Measurements from ENCODE around the gene KCNAB1.

Gene KCNAB1

DNA sequence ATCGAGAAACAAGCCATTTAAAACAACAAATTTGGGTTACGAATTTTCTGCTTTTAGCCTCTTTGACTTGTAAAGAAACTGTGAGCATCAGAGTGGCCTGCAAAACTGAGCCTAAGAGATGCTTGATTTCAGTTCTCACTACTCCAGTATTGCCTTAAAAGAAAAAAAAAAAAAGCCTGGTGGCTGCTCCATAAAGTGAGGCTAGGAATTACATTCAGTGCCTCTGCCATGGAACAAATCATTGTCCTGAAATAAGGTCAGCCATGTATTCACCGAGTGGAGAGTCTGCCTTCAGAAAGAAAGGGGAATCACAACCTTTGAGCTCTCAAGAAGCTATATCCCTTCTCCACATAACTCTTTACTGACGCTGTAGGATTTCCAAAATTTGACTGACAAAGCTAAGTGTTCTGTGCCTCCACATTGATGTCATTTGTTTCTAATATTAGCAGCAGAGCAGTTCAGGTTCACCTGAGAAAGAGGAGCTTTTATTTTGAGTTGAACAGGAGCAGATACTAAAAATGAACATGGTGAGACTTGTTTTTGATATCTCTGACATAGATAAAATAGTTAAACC is 297.3 kb downstream of the KCNAB1 start:
- no peak for DNase-seq

DNA sequence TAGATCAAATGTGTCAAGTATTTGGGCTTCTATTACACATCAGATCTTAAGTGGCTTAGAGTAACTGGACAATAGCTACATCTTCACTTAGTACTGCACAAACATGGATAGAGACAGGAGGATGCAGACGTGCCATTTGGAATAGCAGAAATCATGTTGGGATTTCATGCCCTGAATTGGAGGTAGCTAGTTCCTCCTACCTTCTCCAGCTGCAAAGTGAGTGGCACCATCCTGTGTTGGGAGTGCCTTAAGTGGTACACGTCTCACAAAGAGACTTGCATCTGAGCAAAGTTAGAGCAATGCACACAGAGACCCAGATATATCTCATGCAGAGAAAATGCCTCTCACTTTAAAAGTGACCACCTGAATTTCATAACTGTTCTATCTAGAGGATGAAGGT is 298.1 kb downstream of the KCNAB1 start:
- DNase-seq, result no peak

DNA sequence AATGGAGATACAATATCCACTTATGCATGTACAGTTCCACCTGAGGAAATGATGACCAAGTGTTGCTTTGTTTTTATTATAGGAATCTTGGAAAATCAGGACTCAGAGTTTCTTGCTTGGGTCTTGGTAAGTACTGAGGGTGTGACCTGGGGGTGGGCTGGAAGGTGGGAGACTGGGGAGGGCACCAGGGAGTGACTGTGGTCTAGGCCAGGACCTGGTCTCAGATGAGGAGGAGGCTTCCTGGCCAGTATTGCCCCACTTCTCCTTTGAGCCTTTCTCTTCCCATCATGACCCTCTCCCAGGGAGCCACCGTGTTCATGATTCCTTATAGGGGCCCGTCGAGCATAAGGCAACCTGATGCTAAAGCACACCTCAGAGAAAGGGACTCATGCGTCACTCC is 301.2 kb downstream of the KCNAB1 start:
- no peak for DNase-seq

DNA sequence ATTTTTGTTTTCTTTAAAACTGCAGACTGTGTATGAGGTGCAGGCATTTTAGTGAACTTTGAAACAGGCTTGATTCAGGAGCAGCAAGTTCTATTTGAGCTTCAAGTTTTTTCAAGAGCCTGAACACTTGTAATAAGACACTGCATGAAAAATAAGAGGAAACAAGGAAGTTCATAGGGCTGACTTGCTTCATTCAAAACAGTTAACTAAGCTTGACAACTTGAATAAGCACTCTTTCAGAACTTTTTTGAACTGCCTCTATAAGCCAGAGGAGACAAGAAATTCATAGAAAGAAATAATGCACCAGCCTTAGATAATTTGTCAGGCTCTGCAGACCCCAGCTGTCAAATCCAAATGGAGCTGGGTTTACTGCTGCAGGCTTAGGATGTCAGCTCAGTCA is 304.4 kb downstream of the KCNAB1 start:
- no peak for DNase-seq

DNA sequence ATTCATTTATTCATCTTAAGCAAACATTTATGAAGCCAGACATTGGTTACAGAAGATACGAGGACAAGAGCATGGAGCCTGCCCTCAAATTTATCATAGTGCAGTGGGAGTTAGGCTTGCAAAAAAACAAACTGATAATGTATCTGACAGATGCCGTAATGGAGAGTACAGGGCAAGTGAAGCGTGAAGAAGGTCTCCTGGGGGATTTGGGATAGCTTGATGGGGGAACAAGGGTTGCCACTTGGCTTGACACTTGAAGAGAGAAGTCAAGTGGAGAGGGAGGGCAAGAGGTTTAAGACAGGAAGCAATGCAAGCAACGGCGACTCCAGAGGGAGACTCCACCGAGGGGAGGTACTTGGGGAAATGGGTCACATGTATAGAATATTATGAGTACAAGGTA is 305.3 kb downstream of the KCNAB1 start:
- no peak for DNase-seq

DNA sequence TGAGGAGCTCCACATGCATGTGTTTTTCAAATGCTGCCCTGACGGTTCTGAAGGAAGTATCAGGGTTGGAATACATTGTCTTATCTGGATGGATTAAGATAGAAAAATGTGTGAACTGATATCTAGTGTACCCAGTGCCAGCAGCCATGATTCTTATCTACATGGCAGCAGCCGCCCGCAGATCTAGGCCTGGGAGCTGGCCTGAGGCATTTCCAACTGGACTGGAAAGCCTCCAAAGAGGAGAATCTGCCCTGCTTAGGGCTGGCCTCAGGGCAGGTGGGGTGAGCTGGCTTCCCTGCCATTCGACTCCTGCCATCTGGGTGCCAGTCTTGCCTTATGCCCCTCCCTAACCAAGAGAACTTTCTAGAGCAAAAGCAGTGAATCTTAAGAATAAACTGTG is 308.7 kb downstream of the KCNAB1 start:
- DNase-seq, result no peak

DNA sequence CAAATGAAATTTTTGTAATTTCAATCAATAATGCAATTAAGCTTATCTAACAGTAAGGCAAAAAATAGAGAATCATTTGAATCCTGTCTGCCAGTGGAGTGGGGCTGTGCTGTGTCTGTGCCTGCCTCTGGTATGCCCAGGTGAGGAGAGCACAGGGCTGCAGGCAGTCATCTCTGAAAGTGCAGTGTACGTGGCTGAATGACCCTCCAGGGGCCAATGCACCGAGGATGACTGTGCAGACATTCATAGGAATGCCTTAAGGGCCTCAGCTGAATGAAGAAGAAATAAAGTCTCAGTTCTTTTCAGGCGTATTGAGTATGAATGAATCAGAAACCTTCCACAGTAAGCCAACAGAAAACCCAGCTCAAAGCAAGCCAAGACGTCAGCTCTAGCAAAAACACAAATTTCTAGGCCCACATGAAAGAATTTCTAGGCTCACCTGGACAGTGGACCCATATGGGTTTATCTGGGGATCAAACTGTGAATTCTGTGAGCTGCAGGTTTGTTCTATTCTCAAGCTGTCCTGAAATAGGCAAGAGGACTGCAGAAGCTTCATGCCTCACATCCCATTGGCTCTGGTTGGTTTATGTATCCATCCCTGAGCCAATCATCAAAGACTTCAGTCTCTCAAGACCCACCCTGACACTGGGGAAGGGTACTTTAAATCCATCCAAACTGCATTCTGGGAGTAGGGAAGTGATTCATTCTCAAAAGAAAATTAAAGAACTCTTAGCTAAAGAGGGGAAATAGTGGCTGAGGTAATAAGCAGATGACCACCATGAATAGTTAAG is 311.2 kb downstream of the KCNAB1 start:
- no peak for DNase-seq

DNA sequence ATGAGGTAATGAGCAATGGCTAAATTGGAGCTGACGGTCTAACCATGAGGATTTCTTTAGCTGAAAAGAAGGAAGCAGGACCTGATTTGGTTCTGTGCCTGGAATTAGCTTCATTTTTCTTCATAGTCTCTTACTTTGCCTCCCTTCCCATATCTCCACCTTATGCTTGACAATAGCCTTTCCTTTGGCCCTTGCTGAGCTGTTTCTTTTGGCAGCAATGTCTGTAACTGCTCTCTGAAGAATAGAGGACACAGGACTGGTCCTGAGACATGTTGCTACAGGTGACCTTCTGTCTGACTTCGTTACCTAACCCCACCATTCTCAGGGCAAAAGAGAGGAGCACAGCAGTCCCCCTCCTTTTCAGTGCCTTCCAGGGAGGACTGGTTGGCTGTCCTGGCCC is 312.2 kb downstream of the KCNAB1 start:
- DNase-seq, result no peak

DNA sequence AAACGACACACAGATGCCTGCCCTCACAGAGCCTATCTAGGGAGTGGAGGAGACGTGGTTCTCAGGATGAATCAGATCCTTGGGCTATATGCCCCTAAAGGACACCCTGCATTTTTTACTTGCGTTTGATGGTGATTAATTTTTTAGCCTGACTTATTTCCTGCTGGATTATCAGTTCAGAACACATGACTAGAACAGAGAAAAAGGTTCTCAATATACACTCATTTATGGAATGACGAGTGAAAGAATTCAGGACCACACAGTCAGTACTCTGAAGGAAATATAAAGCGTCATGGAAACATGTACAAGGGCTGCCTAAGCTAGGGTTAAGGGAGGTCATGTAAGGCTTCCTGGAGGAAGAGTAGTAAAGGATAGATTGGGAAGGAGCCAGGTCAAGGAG is 312.8 kb downstream of the KCNAB1 start:
- DNase-seq, result no peak

DNA sequence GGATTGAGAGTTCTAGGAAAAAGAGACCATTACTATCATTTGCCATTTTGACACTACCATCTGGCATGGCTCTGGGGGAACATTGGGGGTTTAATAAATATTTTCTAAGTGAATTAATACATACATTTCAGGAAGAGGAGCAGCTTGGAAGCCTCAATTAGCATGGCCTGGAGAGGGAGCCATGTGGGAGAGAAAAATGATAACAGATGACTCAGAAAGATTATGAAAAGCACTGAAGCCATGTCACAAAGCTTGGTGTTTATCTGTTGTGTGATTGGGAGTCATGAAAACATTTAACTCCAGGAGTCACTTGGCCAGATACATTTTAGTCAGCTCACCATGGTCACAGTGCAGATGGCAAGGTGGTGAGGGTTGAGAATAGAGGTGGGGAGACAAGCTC is 313.5 kb downstream of the KCNAB1 start:
- DNase-seq, result no peak

DNA sequence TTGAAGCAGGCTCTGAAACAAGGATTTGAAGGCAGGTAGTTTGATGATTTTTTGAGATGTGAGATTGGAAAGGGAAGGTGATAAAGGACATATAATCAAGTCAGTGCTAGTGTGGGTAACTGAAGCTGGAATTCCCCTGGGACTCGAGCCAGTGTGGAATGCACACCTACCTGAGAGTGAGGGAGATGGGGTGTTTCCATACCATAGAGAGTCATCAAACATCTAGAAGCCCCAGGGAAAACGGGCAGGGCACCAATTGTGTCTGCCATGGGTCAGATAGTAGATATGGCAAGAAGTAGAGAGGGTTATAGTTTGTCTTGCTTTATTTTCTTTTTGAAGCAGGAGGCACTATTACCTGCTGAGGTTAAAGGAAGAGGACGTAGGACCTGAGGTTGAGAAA is 314.5 kb downstream of the KCNAB1 start:
- no peak for DNase-seq

DNA sequence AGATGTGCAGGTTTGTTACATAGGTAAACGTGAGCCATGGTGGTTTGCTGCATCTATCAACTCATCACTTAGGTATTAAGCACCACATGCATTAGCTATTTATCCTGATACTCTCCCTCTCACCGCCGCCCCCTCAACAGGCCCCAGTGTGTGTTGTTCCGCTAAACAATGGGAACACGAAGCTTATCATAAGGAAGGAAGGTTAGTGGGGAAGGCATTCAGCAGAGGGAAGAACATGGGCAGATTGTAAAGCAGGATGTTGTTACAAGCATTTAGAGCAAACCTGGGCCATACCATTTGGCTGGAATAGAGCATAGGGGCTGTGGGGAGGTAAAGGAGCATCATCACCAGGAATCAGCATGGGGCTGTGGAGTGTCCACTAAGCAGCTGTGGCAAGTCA is 322.7 kb downstream of the KCNAB1 start:
- no peak for DNase-seq

DNA sequence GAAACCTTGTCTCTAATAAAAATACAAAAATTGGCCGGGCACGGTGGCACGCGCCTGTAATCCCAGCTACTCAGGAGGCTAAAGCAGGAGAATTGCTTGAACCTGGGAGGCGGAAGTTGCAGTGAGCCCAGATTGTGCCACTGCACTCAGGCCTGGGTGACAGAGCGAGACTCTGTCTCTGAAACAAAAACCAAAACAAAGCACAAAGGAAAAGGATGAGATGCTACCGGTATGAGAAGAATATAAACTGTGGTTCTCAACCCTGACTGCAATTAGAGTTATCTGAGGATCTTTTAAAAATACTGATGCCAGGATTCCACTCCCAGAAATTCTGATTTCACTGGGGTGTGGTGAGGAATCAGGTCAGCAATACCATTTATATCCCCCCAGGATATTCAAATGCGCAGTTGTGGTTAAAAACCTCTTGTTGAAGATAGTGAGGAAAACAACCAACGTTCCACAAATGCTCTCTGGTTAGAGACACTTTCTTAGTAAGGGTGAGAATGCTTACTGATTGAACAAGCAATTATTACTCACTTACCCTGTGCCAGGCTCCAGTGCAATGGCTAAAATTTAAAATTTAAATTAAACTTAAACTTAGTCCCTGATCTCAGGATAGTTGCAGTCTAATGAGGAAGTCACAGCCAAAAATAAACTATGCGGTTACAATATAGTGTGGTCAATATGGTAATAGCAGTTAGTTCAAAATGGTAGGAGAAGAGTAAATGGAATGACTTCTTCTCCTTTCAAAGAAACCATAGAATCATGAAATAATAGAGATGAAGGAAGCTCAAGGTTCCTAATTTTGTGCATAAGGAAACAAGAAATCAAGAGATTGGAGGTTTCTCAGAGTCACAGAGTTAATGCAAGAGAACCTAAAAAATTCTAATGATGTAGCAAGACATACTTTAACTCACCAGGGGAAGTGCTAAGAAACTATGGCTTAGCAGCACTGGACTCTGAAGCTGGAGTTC is 325.0 kb downstream of the KCNAB1 start:
- no peak for DNase-seq

DNA sequence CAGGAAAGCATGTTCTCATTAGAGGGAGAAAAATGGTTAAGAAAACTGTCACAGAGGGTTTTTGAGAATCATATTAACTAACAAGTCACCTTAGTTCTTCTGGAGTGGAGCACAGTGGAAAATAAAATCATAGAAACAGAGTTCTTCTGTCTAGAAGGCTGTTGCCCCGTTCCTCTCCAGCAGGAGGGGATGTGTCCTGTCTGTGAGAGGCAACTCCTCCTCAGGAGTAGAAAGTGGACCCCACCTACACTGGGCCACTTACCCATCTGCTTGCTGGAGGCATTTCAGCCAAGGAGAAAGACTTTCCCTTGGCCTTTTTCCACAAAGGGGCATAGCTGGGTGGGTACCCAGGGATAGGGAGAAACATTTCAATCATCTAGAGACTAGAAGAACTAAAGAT is 327.9 kb downstream of the KCNAB1 start:
- DNase-seq, result peak; percentile 72

DNA sequence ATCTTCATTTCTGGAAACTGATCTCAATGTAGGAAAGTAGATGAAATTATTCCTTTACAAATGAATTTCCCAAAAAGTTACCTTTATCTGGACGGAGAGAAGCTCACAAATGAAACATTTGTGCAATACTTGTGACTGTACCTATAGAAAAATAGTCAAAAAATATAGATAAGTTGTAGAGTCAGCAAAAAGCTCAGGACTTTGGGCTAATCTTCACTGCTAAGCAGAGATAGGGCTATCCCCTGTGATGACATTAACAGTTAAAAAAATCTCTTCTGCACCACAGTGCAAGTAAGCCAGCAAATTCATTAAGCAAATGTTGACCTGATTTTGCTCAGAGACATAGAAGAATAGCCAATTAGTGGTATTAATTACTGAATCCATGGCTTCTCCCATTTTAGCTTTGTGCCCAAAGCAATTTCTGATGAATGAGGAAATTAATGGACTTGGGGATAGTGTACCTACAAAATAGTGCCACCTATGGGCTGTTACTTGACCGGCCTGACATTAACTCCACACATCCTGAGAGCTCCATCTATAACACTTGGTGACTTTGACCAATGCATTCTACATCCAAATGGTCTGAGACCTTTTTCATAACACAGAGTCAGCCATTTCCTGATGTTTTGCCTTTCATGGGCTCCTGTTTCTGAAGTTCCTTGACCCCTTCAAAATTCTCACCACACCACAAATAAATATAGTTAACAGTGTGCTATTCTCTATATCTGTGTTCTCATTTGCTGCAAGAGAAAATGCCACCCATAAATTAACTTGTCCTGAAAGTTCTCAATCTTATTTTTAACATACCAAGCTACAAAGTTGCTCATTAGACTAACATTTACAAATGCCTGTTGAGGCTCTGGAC is 329.6 kb downstream of the KCNAB1 start:
- no peak for DNase-seq

DNA sequence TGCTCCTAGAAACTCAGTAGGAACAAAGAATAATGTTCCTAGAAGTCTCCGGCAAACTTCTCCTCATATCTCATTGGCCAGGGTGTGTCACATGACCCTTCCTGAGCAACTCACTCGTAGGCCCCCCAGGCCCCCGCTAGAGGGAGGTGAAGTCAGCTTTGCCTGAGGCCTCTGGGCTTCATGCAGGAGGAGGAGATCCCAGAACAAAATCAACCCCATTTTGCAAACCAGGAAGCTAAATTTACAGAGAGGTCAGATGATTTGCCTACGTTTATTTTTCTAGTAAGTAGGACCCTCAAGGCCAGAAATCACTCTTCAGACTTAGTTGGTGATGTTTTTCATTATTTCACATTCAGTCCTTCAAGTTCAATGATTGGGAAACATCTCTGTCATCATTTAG is 335.5 kb downstream of the KCNAB1 start:
- no peak for DNase-seq

DNA sequence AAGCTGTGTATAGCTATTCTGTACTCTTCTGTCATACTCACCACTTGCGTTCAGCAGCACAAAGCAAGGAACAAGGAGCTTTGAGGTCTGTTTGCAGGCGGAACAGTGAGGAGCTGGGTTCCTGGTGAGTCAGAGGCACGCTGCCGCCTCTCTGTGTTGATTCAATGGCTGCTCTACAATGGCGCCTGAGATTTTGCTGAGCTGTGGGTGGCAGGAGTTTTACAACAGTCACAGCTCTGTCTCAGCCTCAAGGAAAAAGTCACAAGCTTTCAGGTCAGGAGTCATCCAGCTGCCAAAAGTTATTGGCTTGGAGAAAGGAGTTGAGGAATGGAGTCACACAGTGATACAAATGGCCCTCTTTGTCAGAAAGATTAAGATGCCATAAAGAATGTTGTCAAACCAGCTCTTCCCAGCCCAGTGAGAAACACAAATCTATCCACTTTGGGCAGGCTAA is 336.4 kb downstream of the KCNAB1 start:
- DNase-seq, result no peak

DNA sequence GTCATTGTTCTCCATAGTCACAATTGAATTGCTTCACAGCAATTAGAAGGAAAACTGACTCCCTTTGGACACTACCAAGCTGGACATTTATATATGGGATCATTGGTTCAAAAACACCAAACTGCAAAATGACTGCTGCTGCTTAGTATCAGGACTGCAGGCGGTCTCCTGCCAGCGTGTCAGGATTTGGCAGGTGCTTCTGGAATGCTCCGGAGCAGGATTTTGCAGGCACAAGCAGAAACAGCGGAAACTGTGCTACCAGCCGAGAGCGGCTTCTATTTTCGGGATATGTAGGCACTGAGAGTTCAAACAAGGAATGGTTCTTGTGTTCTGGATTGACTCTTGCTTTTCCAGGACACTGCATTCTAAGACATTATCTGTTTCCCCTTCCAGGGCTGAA is 339.1 kb downstream of the KCNAB1 start:
- no peak for DNase-seq

DNA sequence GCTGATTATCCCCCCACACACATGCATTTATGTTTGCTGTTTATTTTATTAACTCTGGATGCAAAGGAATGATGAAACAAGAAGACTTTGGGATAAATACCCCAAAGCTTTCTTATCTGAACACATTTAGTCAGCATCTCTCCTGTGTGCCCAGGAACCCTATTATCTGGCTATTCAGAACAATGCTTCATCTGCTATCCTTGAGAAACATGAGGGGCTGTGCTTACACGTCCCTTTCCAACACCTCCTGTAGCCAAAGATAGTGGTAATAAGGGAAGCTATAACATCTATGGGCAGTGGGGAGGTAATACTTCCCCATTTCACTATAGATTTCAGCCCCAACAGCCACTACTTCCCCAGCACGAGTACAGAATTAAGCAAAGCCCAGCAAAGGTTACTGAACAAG is 339.8 kb downstream of the KCNAB1 start:
- no peak for DNase-seq

DNA sequence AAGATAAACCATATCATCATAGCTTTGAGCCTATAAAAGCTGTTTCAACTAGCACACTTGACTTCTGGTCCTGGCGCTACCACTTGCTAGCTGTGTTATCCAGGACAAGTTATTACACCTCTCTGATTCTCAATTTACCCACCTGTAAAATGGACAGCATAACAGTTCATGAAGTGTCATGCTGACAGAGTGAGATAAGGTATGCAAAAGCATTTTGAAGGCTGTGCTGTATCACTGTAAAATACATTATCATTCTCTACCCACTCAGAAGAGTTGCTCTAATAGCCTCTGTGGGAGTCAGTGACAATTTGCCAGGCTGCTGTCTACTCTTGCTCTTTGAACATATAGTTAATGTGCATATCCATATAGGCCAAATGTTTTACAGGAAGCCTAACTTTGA is 341.5 kb downstream of the KCNAB1 start:
- DNase-seq, result no peak

DNA sequence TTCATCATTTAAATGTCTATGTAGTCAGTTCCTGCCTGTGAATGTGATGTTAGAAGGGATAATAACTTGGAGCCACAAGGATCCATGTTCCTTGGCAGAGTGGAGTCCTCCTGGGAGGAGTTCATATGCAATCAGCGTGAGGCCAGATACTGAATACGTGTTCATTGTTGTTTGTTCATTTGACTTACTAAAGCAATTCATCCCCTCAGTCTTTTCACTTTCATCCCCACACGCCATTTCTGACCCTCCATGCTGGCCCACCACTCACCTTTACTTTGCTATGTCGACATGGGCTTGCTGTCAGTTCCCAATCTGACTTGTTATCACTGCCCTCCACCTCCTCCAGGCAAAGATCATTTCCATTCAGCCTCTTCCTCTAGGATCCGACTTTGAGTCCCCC is 342.7 kb downstream of the KCNAB1 start:
- DNase-seq, result no peak

DNA sequence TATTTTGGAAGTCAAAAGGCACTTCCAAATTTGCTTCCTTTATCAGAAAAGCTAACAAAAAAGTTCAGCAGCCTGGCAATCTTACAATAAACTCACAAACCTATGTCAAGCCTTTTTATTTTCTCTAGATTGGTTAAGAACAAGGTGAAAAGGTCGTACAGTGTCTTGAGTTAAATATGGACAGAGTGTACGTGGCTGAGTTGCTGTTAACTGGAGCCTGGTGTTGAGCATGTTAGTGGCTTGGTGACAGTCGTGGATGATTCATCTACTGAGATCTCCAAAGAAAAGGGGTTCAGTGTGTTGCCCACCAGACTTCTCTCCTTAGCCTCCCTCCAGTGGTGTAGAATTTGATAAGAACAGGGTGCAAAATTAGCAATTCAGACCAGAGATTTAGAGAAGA is 344.8 kb downstream of the KCNAB1 start:
- DNase-seq, result no peak

DNA sequence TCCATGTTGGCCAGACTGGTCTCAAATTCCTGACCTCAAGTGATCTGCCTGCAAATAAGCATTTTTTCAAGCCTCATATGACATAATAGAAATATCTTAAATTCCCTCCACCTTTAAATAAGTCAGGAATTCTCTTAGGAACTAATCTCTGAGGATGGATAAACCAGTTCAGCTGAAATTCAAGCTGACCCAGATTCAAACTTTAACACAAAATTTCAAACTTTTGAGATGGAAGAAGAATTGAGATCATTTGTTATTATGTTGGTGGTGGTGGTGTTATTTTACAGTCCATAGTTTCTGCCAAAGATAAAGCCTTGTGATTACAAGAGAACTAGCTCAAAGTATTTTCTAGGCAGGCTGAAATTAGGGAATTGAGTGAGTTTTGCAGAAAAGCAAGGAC is 349.1 kb downstream of the KCNAB1 start:
- DNase-seq, result no peak

All from activated effector memory CD4-positive, alpha-beta T cell treated with anti-CD3 and anti-CD28 coated beads, Interleukin-2, amount 50 U/mL, for 16 hours (primary cell).